GM12878 (cell line): Measurements from ENCODE around the gene NDRG4. TPM values are rescaled to one million over a fixed set of nuclear protein-coding genes. Genes with fewer than 3 reads are reported as not detected.

Source experiments
- ATAC-seq: fragments of 200-7000 bp; cut with Tn5 transposase; 3 replicates; pipeline ENCODE4 v1.9.1; 2020; ENCODE audit warnings: mild to moderate bottlenecking, moderate library complexity
- BruUV-seq: library from RNA; stranded (reverse); fragments of 400-500 nt; replicated peaks from 2 replicates; lab custom pipeline; 2021; lab: Mats Ljungman, UMichigan
- CTCF ChIA-PET: fragments of 300-600 bp; sonication (Branson Sonifier 250); formaldehyde crosslinking; extraction: SDS; loops from one replicate; lab custom pipeline; 2021; ENCODE audit warnings: inconsistent platforms; lab: Yijun Ruan, JAX
- POLR2A ChIA-PET: fragments of 350-600 bp; formaldehyde crosslinking; extraction: SDS; loops from one replicate; lab custom pipeline; 2021; ENCODE audit warnings: inconsistent platforms; lab: Charles Lee
- RAD21 ChIA-PET: fragments of 300-600 bp; sonication (Branson Sonifier 250); formaldehyde crosslinking; loops from one replicate; lab custom pipeline; 2023; ENCODE audit warnings: antibody characterized with exemption; ENCODE audit not compliant: unreplicated experiment; lab: Charles Lee
- SMC1A ChIA-PET: fragments of 300-600 bp; sonication (Branson Sonifier 250); formaldehyde crosslinking; loops from one replicate; lab custom pipeline; 2023; ENCODE audit not compliant: unreplicated experiment, uncharacterized antibody; lab: Charles Lee
- DNase-seq: peaks from one replicate; pipeline ENCODE4 v3.0.0-alpha.2; 2011; ENCODE audit warnings: low read depth, low spot score
- FAIRE-seq: peaks from 3 replicates; lab custom pipeline; 2011; peaks lifted over from hg19 to GRCh38; lab: Jason Lieb, UNC
- H2AFZ ChIP-seq: 2 replicates; pipeline ENCODE4 v1.6.0; 2011; ENCODE audit warnings: low read depth, low read length, control low read depth; ENCODE audit not compliant: control insufficient read depth
- H3K27ac ChIP-seq: 2 replicates; pipeline ENCODE4 v1.5.1; 2011; ENCODE audit warnings: control low read depth; ENCODE audit not compliant: control insufficient read depth, insufficient read depth
- H3K27me3 ChIP-seq, 2 experiments: replicated peaks in 1 of 2; 2 replicates each; pipeline versions ENCODE4 v1.6.0 to v1.6.1; 2011; ENCODE audit warnings: low read length in 1 of 2; ENCODE audit not compliant: control insufficient read depth in 2 of 2, insufficient read depth in 2 of 2
- H3K36me3 ChIP-seq, 2 experiments: 2 replicates each; pipeline ENCODE4 v1.5.1; 2011; ENCODE audit warnings: low read length in 1 of 2; ENCODE audit not compliant: control insufficient read depth in 2 of 2, insufficient read depth in 2 of 2
- H3K4me1 ChIP-seq: 2 replicates; pipeline ENCODE4 v1.6.1; 2011; ENCODE audit warnings: mild to moderate bottlenecking, low read length, moderate library complexity, mixed read lengths; ENCODE audit not compliant: control insufficient read depth, insufficient read depth
- H3K4me2 ChIP-seq: 2 replicates; pipeline ENCODE4 v1.6.0; 2011; ENCODE audit warnings: control low read depth; ENCODE audit not compliant: control insufficient read depth, insufficient read depth
- H3K4me3 ChIP-seq: fragments of 200-600 bp; sonication (generic); 2 replicates; pipeline ENCODE4 v1.5.1; 2016
- H3K79me2 ChIP-seq: 2 replicates; pipeline ENCODE4 v1.6.0; 2011; ENCODE audit warnings: low read length; ENCODE audit not compliant: control insufficient read depth, insufficient read depth
- H3K9ac ChIP-seq: 2 replicates; pipeline ENCODE4 v1.8.0; 2011; ENCODE audit warnings: low read length, control low read depth, mixed read lengths; ENCODE audit not compliant: control insufficient read depth, insufficient read depth
- H3K9me3 ChIP-seq: replicated peaks from 3 replicates; pipeline ENCODE4 v1.5.1; 2011; ENCODE audit warnings: mild to moderate bottlenecking, low read length; ENCODE audit not compliant: control insufficient read depth, insufficient read depth
- H4K20me1 ChIP-seq: 2 replicates; pipeline ENCODE4 v1.6.0; 2011; ENCODE audit not compliant: control insufficient read depth, insufficient read depth
- BRCA1 ChIP-seq: IDR thresholded peaks from 2 replicates; pipeline ENCODE4 v1.6.1; 2011; ENCODE audit warnings: low read depth, low read length, improper control_type of control experiment
- GABPA ChIP-seq: IDR thresholded peaks from 2 replicates; pipeline ENCODE4 v1.6.1; 2014; ENCODE audit warnings: antibody characterized with exemption, low read depth, mild to moderate bottlenecking, inconsistent platforms
- NR2C2 ChIP-seq: IDR thresholded peaks from 2 replicates; pipeline ENCODE4 v1.6.1; 2011; ENCODE audit warnings: borderline replicate concordance, low read depth; ENCODE audit not compliant: control insufficient read depth, insufficient read length
- POU2F2 ChIP-seq: IDR thresholded peaks from 3 replicates; pipeline ENCODE4 v1.6.1; 2011; ENCODE audit warnings: low read depth, mild to moderate bottlenecking, low read length, borderline replicate concordance
- RBBP5 ChIP-seq: fragments of 200-600 bp; sonication (generic); conservative IDR thresholded peaks from 2 replicates; pipeline ENCODE4 v1.6.1; 2016
- SMC3 ChIP-seq: IDR thresholded peaks from 2 replicates; pipeline ENCODE4 v1.6.1; 2011; ENCODE audit warnings: low read length, improper control_type of control experiment, borderline replicate concordance
- SREBF1 ChIP-seq: IDR thresholded peaks from 2 replicates; pipeline ENCODE4 v1.6.1; 2012; ENCODE audit warnings: mild to moderate bottlenecking, low read length
- SREBF2 ChIP-seq: IDR thresholded peaks from 2 replicates; pipeline ENCODE4 v1.6.1; 2012; ENCODE audit warnings: mild to moderate bottlenecking, low read length
- STAT1 ChIP-seq: fragments of 450-650 bp; conservative IDR thresholded peaks from 2 replicates; pipeline ENCODE4 v1.6.1; 2014; ENCODE audit warnings: antibody characterized with exemption, mild to moderate bottlenecking
- ZNF622 ChIP-seq: fragments of 450-650 bp; IDR thresholded peaks from 2 replicates; pipeline ENCODE4 v1.6.1; 2017; ENCODE audit warnings: mild to moderate bottlenecking, inconsistent platforms
- WGBS: methylation state at CpG from one replicate; pipeline ENCODE4 v1.1.6; 2016; ENCODE audit warnings: low lambda C conversion rate; ENCODE audit not compliant: insufficient replicate concordance, insufficient coverage; ENCODE audit errors: missing lambda C conversion rate; 5-methylcytosine and 5-hydroxymethylcytosine counted together
- in situ Hi-C: fragments of 300-500 bp; cut with MboI; formaldehyde crosslinking; loops from 9 replicates; pipeline ENCODE4 v1.14.3; 2018; ENCODE audit warnings: mixed read lengths
- intact Hi-C: fragments of 100-400 bp; cut with micrococcal nuclease; formaldehyde crosslinking; loops from one replicate; pipeline ENCODE4 v1.14.2; 2022; ENCODE audit not compliant: unreplicated experiment
- polyA plus RNA-seq, 11 experiments: library from polyadenylated mRNA; depleted of rRNA in 4 of 11; unstranded in 6 of 11; stranded (reverse) in 5 of 11; fragments of >200 nt; fragmentation: Nextera tagmentation in 4 of 11; fragmentation: Illumina TruSeq in 1 of 11; extraction: Ambion mirVana in 4 of 11; extraction: Trizol in 1 of 11; gene quantifications; 1 replicate in 1 of 11; 2 replicates in 10 of 11; pipeline versions ENCODE4 v1.2.1 to v1.2.3, GENCODE V29; 2011 to 2016; ENCODE audit warnings: inconsistent platforms in 2 of 11, missing spikeins in 2 of 11, low read depth in 1 of 11
- total RNA-seq, 4 experiments: library from RNA; depleted of rRNA in 3 of 4; stranded (reverse); fragments of >200 nt in 3 of 4; fragmentation: Illumina TruSeq in 1 of 4; extraction: Trizol in 1 of 4; gene quantifications; 2 replicates each; pipeline versions ENCODE4 v1.2.1 to v1.2.3, GENCODE V29; 2013 to 2021
- TF ChIP-seq, protein P1 (sequence below): IDR thresholded peaks from 2 replicates; pipeline ENCODE4 v1.6.1; 2011; ENCODE audit warnings: mild to moderate bottlenecking, low read depth, low read length, moderate library complexity; ENCODE audit not compliant: insufficient replicate concordance

Gene NDRG4
- total and polyA plus RNA-seq, 10 of the 15 experiments (the other 5 are each of a cell fraction or from before 2014, with no cell fraction given) = 0.33 to 3.8 (median 2.5) TPM

DNA sequence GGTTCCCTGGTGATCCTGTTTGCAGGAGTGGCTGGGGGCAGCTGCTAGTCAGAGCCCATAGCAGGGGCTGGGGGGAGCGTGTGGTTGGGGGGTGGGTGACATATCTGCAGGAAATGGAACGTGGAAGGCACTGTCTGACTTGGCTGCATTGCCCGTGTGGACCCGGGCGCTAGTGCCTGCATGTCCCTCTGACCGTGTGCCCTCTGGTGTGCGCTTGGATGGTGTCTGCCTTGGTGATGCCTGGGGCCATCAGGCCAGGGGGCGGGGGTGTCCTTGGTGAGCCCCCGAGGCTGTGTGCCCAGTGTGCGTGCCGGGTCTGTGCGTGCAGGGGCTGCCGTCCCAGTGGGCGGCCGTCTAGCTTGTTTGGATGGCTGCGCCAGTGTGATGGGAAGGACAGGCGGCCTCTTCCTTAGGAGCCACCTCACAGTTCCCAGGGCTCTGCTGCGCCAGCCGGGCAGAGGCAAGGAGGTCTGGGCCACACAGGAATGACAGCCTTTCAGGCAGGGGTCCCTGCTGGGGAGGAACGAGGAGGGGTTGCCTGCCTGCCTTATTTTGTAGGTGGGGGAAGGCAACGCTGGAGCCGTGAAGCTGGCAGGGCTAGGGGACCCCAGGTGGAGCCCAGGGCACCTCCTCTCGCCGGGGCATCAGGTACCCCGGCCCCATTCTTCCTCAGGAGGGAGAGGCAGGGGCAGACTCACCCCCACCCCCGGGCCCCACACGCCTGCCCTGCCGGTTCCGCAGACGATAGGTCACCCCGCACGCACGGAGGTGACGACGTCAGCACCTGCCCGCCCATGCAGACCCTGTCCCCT is 693 bp downstream of the NDRG4 start:
- CTCF ChIA-PET = interaction anchor here (0.8 to 1.9 kb wide), 3 partner anchors 13 to 164 kb away, joined by 3 to 9 read pairs (median 6); no protein-coding TSS in a partner anchor
- Histone ChIP-seq H2AFZ (peak overlapping the region; percentile 45; the same call in 1 of the 2 replicates), H3K4me2 (peak overlapping the region; percentile 89), H3K9me3 (no peaks in the 10 kb centered on the region), H3K36me3 (no peaks in the 10 kb centered on the region), H3K27ac (no peak overlapping the region), H4K20me1 (no peaks in the 10 kb centered on the region), H3K79me2 (no peaks in the 10 kb centered on the region), H3K4me3 (peak overlapping the region; percentile 39), H3K4me1 (peaks cover 14% of the 10 kb centered on the region), H3K9ac (no peak overlapping the region), H3K27me3 (peaks cover 0 to 5% of the 10 kb centered on the region in 2 experiments; a peak in 1 of 4 replicates)
- in situ Hi-C loops = loop anchor here (25.0 kb wide), 1 partner anchor 237 kb away; the partner anchor contains the start of gene GOT2
- SMC1A ChIA-PET = interaction anchor here (0.7 kb wide), 2 partner anchors 164 to 256 kb away, joined by 3 to 5 read pairs; no protein-coding TSS in a partner anchor
- DNase-seq = no peak
- ATAC-seq = peak; percentile 38
- RAD21 ChIA-PET = interaction anchor here (1.0 kb wide), 1 partner anchor 17 kb away, joined by 3 read pairs; no protein-coding TSS in a partner anchor
- BruUV-seq = no TSS peak
- TF ChIP-seq ZNF622 (no peak), GABPA (no peak), STAT1 (no peak), NR2C2 (no peak), RBBP5 (no peak), SMC3 (no peak), BRCA1 (no peak), SREBF1 (no peak), POU2F2 (no peak), SREBF2 (no peak)
- TF ChIP-seq, protein P1, sequence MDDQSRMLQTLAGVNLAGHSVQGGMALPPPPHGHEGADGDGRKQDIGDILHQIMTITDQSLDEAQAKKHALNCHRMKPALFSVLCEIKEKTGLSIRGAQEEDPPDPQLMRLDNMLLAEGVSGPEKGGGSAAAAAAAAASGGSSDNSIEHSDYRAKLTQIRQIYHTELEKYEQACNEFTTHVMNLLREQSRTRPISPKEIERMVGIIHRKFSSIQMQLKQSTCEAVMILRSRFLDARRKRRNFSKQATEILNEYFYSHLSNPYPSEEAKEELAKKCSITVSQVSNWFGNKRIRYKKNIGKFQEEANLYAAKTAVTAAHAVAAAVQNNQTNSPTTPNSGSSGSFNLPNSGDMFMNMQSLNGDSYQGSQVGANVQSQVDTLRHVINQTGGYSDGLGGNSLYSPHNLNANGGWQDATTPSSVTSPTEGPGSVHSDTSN = no peak
- intact Hi-C loops = loop anchor here (5.0 kb wide), 1 partner anchor 237 kb away; no protein-coding TSS in a partner anchor
- POLR2A ChIA-PET = interaction anchor here (0.6 kb wide), 1 partner anchor 164 kb away, joined by 3 read pairs; no protein-coding TSS in a partner anchor
- no peak for FAIRE-seq
- WGBS = 7% methylated on average over 36 of the region's 36 CpGs
